WTC11 (cell line): ENCODE data around the gene PRKACA. TPM values are rescaled to one million over a fixed set of nuclear protein-coding genes. Genes with fewer than 3 reads are reported as not detected.

Experiments used
- ATAC-seq: fragments of 200-7000 bp; cut with Tn5 transposase; 2 replicates; pipeline ENCODE4 v1.10.0; 2021; ENCODE audit warnings: mild to moderate bottlenecking, moderate library complexity
- CTCF ChIA-PET: fragments of 300-600 bp; sonication (Branson Sonifier 250); formaldehyde crosslinking; loops from one replicate; lab custom pipeline; 2021; ENCODE audit warnings: antibody characterized with exemption; lab: Charles Lee
- POLR2A ChIA-PET: fragments of 350-600 bp; sonication (Branson Sonifier 250); formaldehyde crosslinking; loops from one replicate; lab custom pipeline; 2021; ENCODE audit warnings: antibody characterized with exemption; lab: Charles Lee
- DNase-seq: peaks from one replicate; pipeline ENCODE4 v3.0.0; 2021; ENCODE audit warnings: low spot score
- H3K27ac Mint-ChIP-seq: 2 replicates; pipeline ENCODE4 v1.8.0; 2021; ENCODE audit warnings: mixed read lengths
- H3K27me3 Mint-ChIP-seq: 2 replicates; pipeline ENCODE4 v1.8.0; 2021; ENCODE audit warnings: low read depth, mild to moderate bottlenecking, moderate library complexity, mixed read lengths
- H3K36me3 Mint-ChIP-seq: 2 replicates; pipeline ENCODE4 v1.8.0; 2021; ENCODE audit warnings: mixed read lengths
- H3K4me1 Mint-ChIP-seq: 2 replicates; pipeline ENCODE4 v1.8.0; 2022; ENCODE audit warnings: mixed read lengths
- H3K4me3 Mint-ChIP-seq: 2 replicates; pipeline ENCODE4 v1.8.0; 2021; ENCODE audit warnings: mild to moderate bottlenecking, moderate library complexity, mixed read lengths
- H3K9me3 Mint-ChIP-seq: 2 replicates; pipeline ENCODE4 v1.8.0; 2021; ENCODE audit warnings: mixed read lengths
- MYBL2 ChIP-seq: sonication (generic); formaldehyde crosslinking; IDR thresholded peaks from 2 replicates; pipeline ENCODE4 v1.8.1; 2023; ENCODE audit warnings: mild to moderate bottlenecking, moderate library complexity, missing genetic modification reagents
- RORB ChIP-seq: fragments of 250-450 bp; sonication (Bioruptor Pico); IDR thresholded peaks from 2 replicates; pipeline ENCODE4 v1.9.0; 2021; ENCODE audit warnings: mild to moderate bottlenecking
- ZNF121 ChIP-seq: sonication (generic); formaldehyde crosslinking; IDR thresholded peaks from 2 replicates; pipeline ENCODE4 v1.8.0; 2023; ENCODE audit warnings: missing genetic modification reagents
- ZNF138 ChIP-seq: sonication (generic); formaldehyde crosslinking; conservative IDR thresholded peaks from 2 replicates; pipeline ENCODE4 v1.8.1; 2022; ENCODE audit warnings: mild to moderate bottlenecking, moderate library complexity, missing genetic modification reagents
- ZNF232 ChIP-seq: sonication (generic); formaldehyde crosslinking; IDR thresholded peaks from 2 replicates; pipeline ENCODE4 v1.8.0; 2022; ENCODE audit warnings: mild to moderate bottlenecking, missing genetic modification reagents
- ZNF416 ChIP-seq: fragments of 250-450 bp; sonication (Bioruptor Pico); IDR thresholded peaks from 2 replicates; pipeline ENCODE4 v1.9.0; 2021; ENCODE audit warnings: mild to moderate bottlenecking, inconsistent platforms
- ZNF423 ChIP-seq: fragments of 250-450 bp; sonication (Bioruptor Pico); IDR thresholded peaks from 2 replicates; pipeline ENCODE4 v2.1.2; 2022; ENCODE audit warnings: mild to moderate bottlenecking, moderate library complexity
- total RNA-seq: library from RNA; stranded (reverse); gene quantifications from 3 replicates; pipeline ENCODE4 v1.2.3, GENCODE V29; 2021
- TF ChIP-seq, protein P1 (sequence below): sonication (generic); formaldehyde crosslinking; IDR thresholded peaks from 2 replicates; pipeline ENCODE4 v1.8.1; 2023; ENCODE audit warnings: mild to moderate bottlenecking, missing genetic modification reagents
- TF ChIP-seq, protein P2 (sequence below): sonication (generic); formaldehyde crosslinking; IDR thresholded peaks from 2 replicates; pipeline ENCODE4 v1.8.1; 2022; ENCODE audit warnings: mild to moderate bottlenecking, moderate library complexity, missing genetic modification reagents
- TF ChIP-seq, protein P3 (sequence below): fragments of 250-450 bp; sonication (Bioruptor Pico); conservative IDR thresholded peaks from 2 replicates; pipeline ENCODE4 v1.9.0; 2021; ENCODE audit warnings: mild to moderate bottlenecking
- TF ChIP-seq, protein P4 (sequence below): sonication (generic); formaldehyde crosslinking; IDR thresholded peaks from 2 replicates; pipeline ENCODE4 v1.8.0; 2022; ENCODE audit warnings: mild to moderate bottlenecking, missing genetic modification reagents

PRKACA gene
- total RNA-seq, 1 experiment from 2014 or later, result 37.8 TPM

DNA sequence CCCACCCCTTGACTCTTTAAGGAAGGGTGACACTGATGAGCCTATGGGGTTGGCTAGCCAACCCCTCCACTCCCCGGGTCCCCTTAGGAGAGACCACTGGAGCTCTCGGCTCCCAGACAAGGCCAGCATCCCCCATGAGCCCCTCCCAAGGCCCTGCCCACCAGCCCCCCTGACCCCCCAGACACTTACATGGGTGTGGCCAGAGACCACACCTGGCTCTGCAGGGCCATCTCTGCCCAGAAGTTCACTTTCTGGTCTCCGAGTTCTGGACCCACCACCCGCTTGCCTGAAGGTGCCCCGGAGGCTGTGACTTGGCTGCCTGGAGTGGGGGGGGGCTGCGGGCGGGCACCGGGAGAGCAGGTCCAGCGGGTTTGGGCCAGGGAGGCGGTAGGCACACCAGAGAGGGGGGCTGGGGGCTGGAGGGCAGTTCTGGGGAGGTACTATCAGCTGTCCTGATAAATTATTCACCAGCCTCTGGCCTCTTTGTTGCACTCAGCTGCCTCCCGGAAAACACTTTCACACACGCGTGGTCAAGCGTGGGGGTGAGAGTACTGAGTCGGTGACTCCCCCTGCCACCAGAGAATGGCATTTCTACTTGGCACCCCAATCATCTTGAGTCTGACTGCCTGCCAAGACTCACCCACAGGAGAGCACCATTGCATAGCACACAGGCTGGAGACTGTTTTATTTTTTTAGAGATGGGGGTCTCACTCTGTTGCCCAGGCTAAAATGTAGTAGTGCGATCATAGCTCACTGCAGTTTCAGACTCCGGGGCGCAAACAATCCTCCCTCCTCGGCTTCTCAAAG is 55.6 kb downstream of the PRKACA start, which contains the start of gene PALM3:
TSS of gene PALM3 (minus strand) at position 326 of the 807 bp plus-strand sequence. CDS start at position 230, 96 bp downstream.
- Mint-ChIP-seq H3K4me1 (peaks cover 13% of the 10 kb centered on the region), H3K4me3 (no peak within 1 kb of the TSS), H3K27me3 (peaks cover 26% of the 10 kb centered on the region), H3K36me3 (no peaks in the 10 kb centered on the region), H3K27ac (no peak within 1 kb of the TSS), H3K9me3 (no peaks in the 10 kb centered on the region)
- no peak for ATAC-seq
- DNase-seq, result no peak
- no peak for TF ChIP-seq ZNF423 (CRISPR knock-in tag)
- TF ChIP-seq ZNF121 (CRISPR knock-in tag), result peak; percentile 65; the same call in 1 of the 2 replicates
- CTCF ChIA-PET, result interaction anchor here (0.5 to 7.8 kb wide), 3 partner anchors 9 to 268 kb away, joined by 3 to 187 read pairs (median 164); partner anchors contain the start of gene MISP3
- POLR2A ChIA-PET, result no interaction called here

DNA sequence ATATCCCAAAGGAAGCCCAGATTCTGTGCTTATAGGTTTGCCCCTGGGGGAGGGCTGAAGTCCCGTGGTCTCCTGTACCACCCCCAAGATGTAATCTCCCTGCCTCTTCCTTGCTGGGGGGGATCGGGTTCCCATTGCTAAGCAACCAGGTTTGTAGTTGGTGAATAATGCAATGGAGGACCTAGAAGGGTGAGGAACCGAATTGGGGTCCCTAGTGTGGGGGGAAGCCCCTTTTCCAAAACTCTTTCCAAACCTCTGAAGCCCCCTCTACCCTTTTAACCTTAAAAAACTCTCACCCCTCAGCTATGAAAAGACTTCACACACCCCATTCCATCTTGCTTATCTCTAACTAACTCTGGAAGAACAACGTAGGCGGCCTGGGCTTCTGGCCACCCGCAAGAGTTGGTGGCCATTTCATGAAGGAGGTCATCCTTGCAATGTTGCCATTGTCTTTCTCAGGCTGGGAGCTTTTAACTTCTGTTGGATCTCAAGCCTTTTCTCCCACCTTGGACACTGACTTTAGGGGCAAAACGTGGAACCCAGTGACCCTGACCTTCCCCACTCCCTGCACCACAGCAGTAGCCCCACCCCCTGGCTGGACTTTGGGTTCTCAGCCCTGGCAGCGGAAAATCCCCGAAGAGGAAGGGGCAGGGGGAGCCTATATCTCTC is 56.3 kb downstream of the PRKACA start:
- ChIA-PET CTCF (interaction anchor here (1.4 to 7.8 kb wide), 5 partner anchors 10 to 180 kb away, joined by 3 to 187 read pairs (median 14); partner anchors contain the start of gene MISP3), POLR2A (no interaction called here)
- no peaks in the 10 kb centered on the region for H3K36me3 Mint-ChIP-seq

DNA sequence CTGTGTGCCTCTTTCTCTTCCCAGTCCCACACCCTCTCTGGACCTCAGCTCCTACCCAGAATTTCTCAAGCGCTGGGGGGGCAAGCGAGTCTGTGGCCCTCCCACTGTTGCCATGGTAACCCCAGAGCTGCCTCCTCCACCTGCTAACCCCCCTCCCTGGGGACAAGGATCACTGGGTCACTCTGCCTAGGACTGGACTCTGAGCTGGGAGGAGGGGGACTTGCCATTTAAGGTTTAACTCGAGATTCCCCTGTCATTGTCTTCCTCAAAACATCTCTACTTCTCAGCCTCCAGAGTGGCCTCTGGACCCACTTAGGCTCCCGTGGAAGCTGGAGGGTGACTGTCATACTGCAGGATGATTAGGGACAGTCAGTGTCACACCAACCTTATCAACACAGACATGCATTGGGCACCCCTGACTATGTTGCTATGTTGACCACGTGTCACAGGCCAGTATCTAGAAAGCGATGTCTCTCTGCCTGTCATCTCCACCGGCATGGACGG is 57.9 kb downstream of the PRKACA start:
- H3K36me3 Mint-ChIP-seq, result no peaks in the 10 kb centered on the region
- DNase-seq (no peak), ATAC-seq (no peak)
- H3K4me1 Mint-ChIP-seq, result peaks cover 16% of the 10 kb centered on the region
- H3K27me3 Mint-ChIP-seq, result peaks cover 32% of the 10 kb centered on the region
- POLR2A ChIA-PET, result no interaction called here
- no peak overlapping the region for H3K27ac Mint-ChIP-seq
- CTCF ChIA-PET, result interaction anchor here (0.8 to 7.8 kb wide), 26 partner anchors 12 to 347 kb away, joined by 3 to 187 read pairs (median 6); partner anchors contain the start of genes ASF1B, CC2D1A, DCAF15 and IL27RA
- H3K9me3 Mint-ChIP-seq, result no peaks in the 10 kb centered on the region
- TF ChIP-seq ZNF232 (no peak), ZNF416 (CRISPR knock-in tag) (no peak), MYBL2 (CRISPR knock-in tag) (no peak)
- TF ChIP-seq, protein P1, sequence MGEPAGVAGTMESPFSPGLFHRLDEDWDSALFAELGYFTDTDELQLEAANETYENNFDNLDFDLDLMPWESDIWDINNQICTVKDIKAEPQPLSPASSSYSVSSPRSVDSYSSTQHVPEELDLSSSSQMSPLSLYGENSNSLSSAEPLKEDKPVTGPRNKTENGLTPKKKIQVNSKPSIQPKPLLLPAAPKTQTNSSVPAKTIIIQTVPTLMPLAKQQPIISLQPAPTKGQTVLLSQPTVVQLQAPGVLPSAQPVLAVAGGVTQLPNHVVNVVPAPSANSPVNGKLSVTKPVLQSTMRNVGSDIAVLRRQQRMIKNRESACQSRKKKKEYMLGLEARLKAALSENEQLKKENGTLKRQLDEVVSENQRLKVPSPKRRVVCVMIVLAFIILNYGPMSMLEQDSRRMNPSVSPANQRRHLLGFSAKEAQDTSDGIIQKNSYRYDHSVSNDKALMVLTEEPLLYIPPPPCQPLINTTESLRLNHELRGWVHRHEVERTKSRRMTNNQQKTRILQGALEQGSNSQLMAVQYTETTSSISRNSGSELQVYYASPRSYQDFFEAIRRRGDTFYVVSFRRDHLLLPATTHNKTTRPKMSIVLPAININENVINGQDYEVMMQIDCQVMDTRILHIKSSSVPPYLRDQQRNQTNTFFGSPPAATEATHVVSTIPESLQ (CRISPR knock-in tag), result no peak
- TF ChIP-seq, protein P2, sequence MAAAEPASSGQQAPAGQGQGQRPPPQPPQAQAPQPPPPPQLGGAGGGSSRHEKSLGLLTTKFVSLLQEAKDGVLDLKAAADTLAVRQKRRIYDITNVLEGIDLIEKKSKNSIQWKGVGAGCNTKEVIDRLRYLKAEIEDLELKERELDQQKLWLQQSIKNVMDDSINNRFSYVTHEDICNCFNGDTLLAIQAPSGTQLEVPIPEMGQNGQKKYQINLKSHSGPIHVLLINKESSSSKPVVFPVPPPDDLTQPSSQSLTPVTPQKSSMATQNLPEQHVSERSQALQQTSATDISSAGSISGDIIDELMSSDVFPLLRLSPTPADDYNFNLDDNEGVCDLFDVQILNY, result no peak
- TF ChIP-seq, protein P3, sequence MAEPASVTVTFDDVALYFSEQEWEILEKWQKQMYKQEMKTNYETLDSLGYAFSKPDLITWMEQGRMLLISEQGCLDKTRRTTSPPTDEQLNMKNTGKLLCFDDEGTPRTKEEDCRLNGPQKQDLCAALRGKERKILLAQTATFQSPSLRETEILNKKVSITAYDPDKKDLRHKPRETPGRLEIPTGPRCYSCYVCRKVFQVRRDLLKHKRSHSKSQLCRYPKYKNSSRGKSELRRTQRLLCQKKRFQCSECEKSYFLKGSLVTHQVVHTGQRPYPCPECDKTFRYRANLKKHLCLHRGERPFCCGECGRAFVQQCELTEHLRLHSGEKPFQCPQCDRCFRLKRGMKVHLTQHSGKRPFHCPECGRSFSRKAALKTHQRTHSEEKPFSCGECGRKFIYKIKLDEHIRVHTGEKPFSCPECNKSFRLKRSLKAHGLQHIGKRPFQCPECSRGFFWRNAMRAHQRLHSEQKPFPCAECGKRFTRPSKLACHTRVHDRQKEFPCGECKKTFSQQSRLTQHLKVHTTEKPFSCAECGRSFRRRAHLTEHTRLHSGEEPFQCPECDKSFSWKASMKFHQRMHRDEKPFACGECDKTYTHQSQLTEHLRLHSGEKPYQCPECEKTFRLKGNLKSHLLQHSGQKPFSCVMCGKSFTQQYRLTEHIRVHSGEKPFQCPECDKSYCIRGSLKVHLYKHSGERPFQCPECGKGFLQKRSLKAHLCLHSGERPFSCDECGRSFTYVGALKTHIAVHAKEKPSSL, result no peak
- TF ChIP-seq, protein P4, sequence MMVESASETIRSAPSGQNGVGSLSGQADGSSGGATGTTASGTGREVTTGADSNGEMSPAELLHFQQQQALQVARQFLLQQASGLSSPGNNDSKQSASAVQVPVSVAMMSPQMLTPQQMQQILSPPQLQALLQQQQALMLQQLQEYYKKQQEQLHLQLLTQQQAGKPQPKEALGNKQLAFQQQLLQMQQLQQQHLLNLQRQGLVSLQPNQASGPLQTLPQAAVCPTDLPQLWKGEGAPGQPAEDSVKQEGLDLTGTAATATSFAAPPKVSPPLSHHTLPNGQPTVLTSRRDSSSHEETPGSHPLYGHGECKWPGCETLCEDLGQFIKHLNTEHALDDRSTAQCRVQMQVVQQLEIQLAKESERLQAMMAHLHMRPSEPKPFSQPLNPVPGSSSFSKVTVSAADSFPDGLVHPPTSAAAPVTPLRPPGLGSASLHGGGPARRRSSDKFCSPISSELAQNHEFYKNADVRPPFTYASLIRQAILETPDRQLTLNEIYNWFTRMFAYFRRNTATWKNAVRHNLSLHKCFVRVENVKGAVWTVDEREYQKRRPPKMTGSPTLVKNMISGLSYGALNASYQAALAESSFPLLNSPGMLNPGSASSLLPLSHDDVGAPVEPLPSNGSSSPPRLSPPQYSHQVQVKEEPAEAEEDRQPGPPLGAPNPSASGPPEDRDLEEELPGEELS (CRISPR knock-in tag), result no peak
- H3K4me3 Mint-ChIP-seq, result no peak overlapping the region

More for the DNA sequence above, 56.3 kb downstream of the PRKACA start:
- TF ChIP-seq ZNF138 (CRISPR knock-in tag), result no peak
- no peak for TF ChIP-seq RORB (CRISPR knock-in tag)
- H3K27ac Mint-ChIP-seq, result no peak overlapping the region
- H3K4me3 Mint-ChIP-seq, result no peak overlapping the region
- DNase-seq (no peak), ATAC-seq (no peak)
- no peaks in the 10 kb centered on the region for H3K9me3 Mint-ChIP-seq
- peaks cover 16% of the 10 kb centered on the region for H3K4me1 Mint-ChIP-seq
- peaks cover 32% of the 10 kb centered on the region for H3K27me3 Mint-ChIP-seq
